D721Med (cell line): Measurements from ENCODE around the gene EXOC6B.

Experiments used
- DNase-seq: peaks from one replicate; pipeline ENCODE4 v3.0.0; 2011; ENCODE audit warnings: low spot score; ENCODE audit not compliant: insufficient read length
- FAIRE-seq: peaks from 2 replicates; lab custom pipeline; 2011; peaks lifted over from hg19 to GRCh38; lab: Jason Lieb, UNC
- CTCF ChIP-seq: IDR thresholded peaks from 2 replicates; pipeline ENCODE4 v1.5.1; 2012; ENCODE audit warnings: mild to moderate bottlenecking, control low read depth; ENCODE audit not compliant: insufficient read depth; ENCODE audit errors: missing control alignments

The EXOC6B gene

GRCh38 chr2:72205504-72205881 lies 620.3 kb downstream of the EXOC6B start:
- FAIRE-seq (no peak), DNase-seq (no peak)
- TF ChIP-seq CTCF: no peak

- TF ChIP-seq CTCF: no peak
- DNase-seq: no peak
- no peak for FAIRE-seq
Measured at GRCh38 chr2:72204786-72205503, 620.9 kb downstream of the EXOC6B start.

- no peak for FAIRE-seq
- DNase-seq: no peak
- TF ChIP-seq CTCF: no peak
Measured at GRCh38 chr2:72204156-72204785, 621.6 kb downstream of the EXOC6B start.

GRCh38 chr2:72198532-72199241 lies 627.1 kb downstream of the EXOC6B start:
- no peak for DNase-seq
- TF ChIP-seq CTCF: no peak
- no peak for FAIRE-seq

GRCh38 chr2:72193723-72194122 lies 632.1 kb downstream of the EXOC6B start:
- no peak for TF ChIP-seq CTCF
- FAIRE-seq (no peak), DNase-seq (no peak)

GRCh38 chr2:72191441-72191840 lies 634.4 kb downstream of the EXOC6B start:
- FAIRE-seq: no peak
- TF ChIP-seq CTCF: no peak
- no peak for DNase-seq
